K562 treated with DMSO at 1 percent for 12 hours (cell line): ENCODE measurements around the gene FAM149B1. TPM values are rescaled to one million over a fixed set of nuclear protein-coding genes. Genes with fewer than 3 reads are reported as not detected.

Experiments
- total RNA-seq: library from RNA; unstranded; fragments of 300-600 nt; gene quantifications from 2 replicates; pipeline ENCODE4 v1.2.3, GENCODE V29; 2022; ENCODE audit not compliant: insufficient read depth

FAM149B1 gene
- 16.3 and 19.8 TPM in 2 replicates for total RNA-seq

GRCh38 chr10:73167783-73168464 lies at the start of gene FAM149B1, which contains the start of gene ECD:
TSS of gene FAM149B1 (plus strand) at chr10:73168119. CDS start at chr10:73168340, 221 bp downstream.
TSS of gene ECD (minus strand) at chr10:73168008. CDS start at chr10:73163937, 4,071 bp downstream.

GRCh38 chr10:73246646-73247508 lies 79.0 kb downstream of the FAM149B1 start, which contains the start of gene DNAJC9:
TSS of gene DNAJC9 (minus strand) at chr10:73247255. CDS start at chr10:73247189, 66 bp downstream.

DNA sequence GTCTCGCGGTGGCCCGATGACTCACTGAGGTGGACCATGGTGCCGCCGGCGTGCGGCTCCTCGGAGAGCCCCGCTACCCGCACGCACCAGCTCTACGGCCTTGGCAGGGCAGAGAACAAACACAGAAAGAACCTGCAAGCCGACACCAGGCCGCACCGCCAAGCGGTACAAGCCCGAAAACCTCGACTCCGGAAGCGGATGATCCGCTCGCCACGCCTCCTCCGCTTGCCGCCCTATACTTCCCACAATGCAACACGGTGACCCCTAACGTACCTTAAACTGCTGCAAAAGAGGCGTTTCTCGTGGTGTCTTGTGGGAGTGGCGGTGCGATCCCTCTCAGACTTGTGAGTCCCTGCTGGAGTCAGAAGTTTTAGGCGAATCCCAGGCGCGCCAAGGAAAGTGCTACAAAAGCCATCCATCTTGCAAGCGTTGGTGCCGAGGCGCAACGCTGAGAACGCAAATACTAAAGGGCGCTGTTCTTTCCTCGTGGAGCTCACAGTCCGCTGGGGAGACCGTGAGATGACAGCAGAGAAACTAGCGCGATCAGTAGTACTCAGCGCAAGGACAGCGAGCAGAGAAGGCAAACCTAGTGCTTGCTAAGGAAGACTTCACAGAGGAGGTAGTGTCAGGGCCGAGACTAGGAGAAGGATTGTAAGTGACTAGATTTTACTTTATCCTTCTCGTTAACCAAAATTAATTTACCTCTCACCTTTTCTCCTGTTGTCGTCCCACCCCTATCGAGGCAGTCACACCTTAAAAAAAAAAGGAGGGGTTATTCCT lies 84.7 kb downstream of the FAM149B1 start, which contains the start of gene MRPS16:
Gene MRPS16, minus strand, starts transcription at position 200 of the 780 bp plus-strand sequence. Its CDS starts 162 bp downstream, at position 38.

Other genes starting within 250 kb of the FAM149B1 start
- not detected in 2 replicates for gene PLA2G12B, start 213.3 kb upstream of the FAM149B1 start, total RNA-seq
- 16.3 and 30.6 TPM in 2 replicates for gene P4HA1, start 71.3 kb upstream of the FAM149B1 start, total RNA-seq
- gene NUDT13, start 57.7 kb upstream of the FAM149B1 start, total RNA-seq, result 2.1 and 3.7 TPM in 2 replicates
- 15.6 and 25.9 TPM in 2 replicates for gene ECD, start 111 bp upstream of the FAM149B1 start, total RNA-seq
- 62.8 and 99.4 TPM in 2 replicates for gene DNAJC9, start 79.1 kb downstream of the FAM149B1 start, total RNA-seq
- 57.6 and 73.9 TPM in 2 replicates for gene MRPS16, start 84.5 kb downstream of the FAM149B1 start, total RNA-seq
- gene CFAP70, start 190.7 kb downstream of the FAM149B1 start, total RNA-seq, result 4.9 and 9.3 TPM in 2 replicates
- gene ANXA7, start 245.9 kb downstream of the FAM149B1 start, total RNA-seq, result 70.0 and 115 TPM in 2 replicates